Calu3 (cell line): ENCODE data around the gene ARHGAP12. TPM values are rescaled to one million over a fixed set of nuclear protein-coding genes. Genes with fewer than 3 reads are reported as not detected.

Experiments used
- BruUV-seq: library from RNA; stranded (reverse); fragments of 400-500 nt; replicated peaks from 2 replicates; lab custom pipeline; 2021; lab: Mats Ljungman, UMichigan
- CTCF ChIA-PET: fragments of 300-600 bp; sonication (Branson Sonifier 250); formaldehyde crosslinking; loops from one replicate; lab custom pipeline; 2022; ENCODE audit warnings: antibody characterized with exemption; lab: Charles Lee
- DNase-seq: peaks from one replicate; pipeline ENCODE4 v3.0.0; 2022
- H3K27ac Mint-ChIP-seq: one replicate; pipeline ENCODE4 v1.8.0; 2022; ENCODE audit warnings: mixed read lengths; ENCODE audit not compliant: unreplicated experiment
- H3K27me3 Mint-ChIP-seq: one replicate; pipeline ENCODE4 v1.8.0; 2022; ENCODE audit warnings: mixed read lengths; ENCODE audit not compliant: unreplicated experiment
- H3K36me3 Mint-ChIP-seq: one replicate; pipeline ENCODE4 v1.8.0; 2022; ENCODE audit warnings: mild to moderate bottlenecking, moderate library complexity, mixed read lengths; ENCODE audit not compliant: insufficient read depth, unreplicated experiment
- H3K4me1 Mint-ChIP-seq: one replicate; pipeline ENCODE4 v1.8.0; 2022; ENCODE audit warnings: mild to moderate bottlenecking, low read depth, mixed read lengths; ENCODE audit not compliant: unreplicated experiment
- H3K4me3 Mint-ChIP-seq: one replicate; pipeline ENCODE4 v1.8.0; 2022; ENCODE audit warnings: mild to moderate bottlenecking, low read depth, moderate library complexity, mixed read lengths; ENCODE audit not compliant: unreplicated experiment
- H3K9me3 Mint-ChIP-seq: one replicate; pipeline ENCODE4 v1.8.0; 2022; ENCODE audit warnings: low read depth, mixed read lengths; ENCODE audit not compliant: unreplicated experiment
- intact Hi-C: fragments of 100-400 bp; cut with micrococcal nuclease; formaldehyde crosslinking; loops from one replicate; pipeline ENCODE4 v1.10.0; 2022; ENCODE audit not compliant: unreplicated experiment
- total RNA-seq: library from RNA; stranded (reverse); gene quantifications from 2 replicates; pipeline ENCODE4 v1.2.3, GENCODE V29; 2022
- TF ChIP-seq, protein P1 (sequence below): fragments of 200-600 bp; IDR thresholded peaks from one replicate; pipeline ENCODE4 v1.8.0; 2022; ENCODE audit warnings: antibody characterized with exemption; ENCODE audit not compliant: unreplicated experiment

ARHGAP12 gene
- total RNA-seq, 1 experiment from 2014 or later: 56.0 TPM

DNA sequence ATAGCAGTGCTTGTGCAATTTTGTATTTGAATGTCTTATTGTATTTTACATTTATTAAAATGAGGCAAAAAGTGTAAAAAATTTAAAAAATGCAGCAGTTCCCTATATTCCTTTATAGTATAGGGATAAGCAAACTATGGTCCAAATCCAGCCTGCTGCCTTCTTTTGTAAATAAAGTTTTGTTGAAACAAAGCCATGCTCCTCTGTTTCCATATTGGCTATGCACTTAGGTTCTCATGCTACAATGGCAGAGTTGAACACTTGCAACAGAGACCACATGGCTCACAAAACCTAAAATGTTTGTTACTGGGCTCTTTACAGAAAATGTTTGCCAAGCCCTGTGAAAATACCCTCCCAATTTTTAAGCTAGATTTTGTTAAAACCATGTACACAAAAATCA lies 50.1 kb downstream of the ARHGAP12 start:
- Mint-ChIP-seq H3K9me3 (no peaks in the 10 kb centered on the region), H3K27ac (peak overlapping the region; percentile 60)

DNA sequence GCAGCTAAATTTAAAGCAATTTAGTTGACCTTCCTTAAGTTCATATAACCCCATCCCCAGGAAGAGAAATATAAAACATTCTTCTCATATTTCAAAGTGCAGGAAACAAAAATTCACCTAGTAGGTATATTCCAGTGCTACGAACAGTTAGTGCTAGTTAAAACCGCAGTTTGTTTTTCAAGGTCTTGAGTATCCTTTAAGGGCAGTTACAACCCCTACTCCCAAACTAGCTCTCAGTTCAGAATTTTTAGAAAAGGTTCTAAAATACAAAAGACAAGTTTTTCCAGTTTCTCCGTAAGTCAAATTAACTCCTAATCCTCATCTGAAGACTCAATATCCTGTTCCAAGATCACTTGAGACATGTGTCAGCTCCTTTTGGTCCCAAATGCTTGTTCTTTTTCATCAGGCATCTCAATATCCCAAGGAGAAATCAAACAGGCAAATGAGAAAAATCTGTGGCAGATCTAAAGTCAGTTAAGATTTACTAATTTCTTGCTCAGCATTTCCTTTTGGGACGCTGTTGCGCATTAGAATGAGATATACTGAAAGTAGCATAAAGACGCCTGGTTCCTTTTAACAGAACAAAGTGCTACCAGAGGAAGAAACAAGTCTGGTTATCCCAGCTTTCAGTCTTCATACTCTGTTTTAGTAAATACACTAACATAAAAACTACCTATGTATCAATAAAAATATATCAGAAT lies 51.8 kb downstream of the ARHGAP12 start:
- Mint-ChIP-seq H3K36me3 (peaks cover 13% of the 10 kb centered on the region), H3K4me1 (peaks cover 49% of the 10 kb centered on the region), H3K27ac (peak overlapping the region; percentile 83), H3K9me3 (no peaks in the 10 kb centered on the region), H3K4me3 (peak overlapping the region; percentile 46), H3K27me3 (no peaks in the 10 kb centered on the region)
- no peak for DNase-seq
- intact Hi-C loops: loop anchor here (2.0 kb wide), 2 partner anchors 14 to 50 kb away; no protein-coding TSS in a partner anchor
- CTCF ChIA-PET: interaction anchor here (0.7 to 0.9 kb wide), 2 partner anchors 15 to 66 kb away, joined by 3 to 4 read pairs; no protein-coding TSS in a partner anchor
- TF ChIP-seq, protein P1, sequence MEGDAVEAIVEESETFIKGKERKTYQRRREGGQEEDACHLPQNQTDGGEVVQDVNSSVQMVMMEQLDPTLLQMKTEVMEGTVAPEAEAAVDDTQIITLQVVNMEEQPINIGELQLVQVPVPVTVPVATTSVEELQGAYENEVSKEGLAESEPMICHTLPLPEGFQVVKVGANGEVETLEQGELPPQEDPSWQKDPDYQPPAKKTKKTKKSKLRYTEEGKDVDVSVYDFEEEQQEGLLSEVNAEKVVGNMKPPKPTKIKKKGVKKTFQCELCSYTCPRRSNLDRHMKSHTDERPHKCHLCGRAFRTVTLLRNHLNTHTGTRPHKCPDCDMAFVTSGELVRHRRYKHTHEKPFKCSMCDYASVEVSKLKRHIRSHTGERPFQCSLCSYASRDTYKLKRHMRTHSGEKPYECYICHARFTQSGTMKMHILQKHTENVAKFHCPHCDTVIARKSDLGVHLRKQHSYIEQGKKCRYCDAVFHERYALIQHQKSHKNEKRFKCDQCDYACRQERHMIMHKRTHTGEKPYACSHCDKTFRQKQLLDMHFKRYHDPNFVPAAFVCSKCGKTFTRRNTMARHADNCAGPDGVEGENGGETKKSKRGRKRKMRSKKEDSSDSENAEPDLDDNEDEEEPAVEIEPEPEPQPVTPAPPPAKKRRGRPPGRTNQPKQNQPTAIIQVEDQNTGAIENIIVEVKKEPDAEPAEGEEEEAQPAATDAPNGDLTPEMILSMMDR: no peak
- BruUV-seq: no TSS peak

More for the DNA sequence above, 50.1 kb downstream of the ARHGAP12 start:
- no TSS peak for BruUV-seq
- intact Hi-C loops: no loop called here
- H3K36me3 Mint-ChIP-seq: peaks cover 22% of the 10 kb centered on the region
- DNase-seq: no peak
- CTCF ChIA-PET: interaction anchor here (1.1 kb wide), 1 partner anchor 34 kb away, joined by 3 read pairs; no protein-coding TSS in a partner anchor
- TF ChIP-seq, protein P1: no peak
- H3K4me3 Mint-ChIP-seq: no peak overlapping the region
- peaks cover 54% of the 10 kb centered on the region for H3K4me1 Mint-ChIP-seq
- no peaks in the 10 kb centered on the region for H3K27me3 Mint-ChIP-seq

- no peak for DNase-seq
- TF ChIP-seq, protein P1: no peak
- CTCF ChIA-PET: no interaction called here
These were observed 53.0 kb downstream of the ARHGAP12 start for GRCh38 chr10:31875608-31876007.

GRCh38 chr10:31873724-31874123 lies 54.9 kb downstream of the ARHGAP12 start:
- H3K27me3 Mint-ChIP-seq: no peaks in the 10 kb centered on the region
- intact Hi-C loops: no loop called here
- no peak for DNase-seq
- H3K4me3 Mint-ChIP-seq: no peak overlapping the region
- TF ChIP-seq, protein P1: no peak
- no TSS peak for BruUV-seq
- no peaks in the 10 kb centered on the region for H3K9me3 Mint-ChIP-seq
- no peak overlapping the region for H3K27ac Mint-ChIP-seq
- no peaks in the 10 kb centered on the region for H3K36me3 Mint-ChIP-seq
- CTCF ChIA-PET: no interaction called here
- peaks cover 33% of the 10 kb centered on the region for H3K4me1 Mint-ChIP-seq

More at GRCh38 chr10:31875608-31876007, 53.0 kb downstream of the ARHGAP12 start:
- H3K9me3 Mint-ChIP-seq: no peaks in the 10 kb centered on the region
- no peaks in the 10 kb centered on the region for H3K27me3 Mint-ChIP-seq
- intact Hi-C loops: loop anchor here (2.0 kb wide), 2 partner anchors 13 to 51 kb away; no protein-coding TSS in a partner anchor
- peaks cover 4% of the 10 kb centered on the region for H3K36me3 Mint-ChIP-seq
- no peak overlapping the region for H3K27ac Mint-ChIP-seq
- H3K4me3 Mint-ChIP-seq: no peak overlapping the region
- H3K4me1 Mint-ChIP-seq: peaks cover 49% of the 10 kb centered on the region
- BruUV-seq: no TSS peak
